Stimulated activated CD8-positive, alpha-beta memory T cell treated with anti-CD3 and anti-CD28 coated beads, Interleukin-15, amount 100 ng/mL, for 4 hours (primary cell): ENCODE results near the gene KAZN.

Experiments used
- DNase-seq, 2 donors: peaks; one replicate each; pipeline ENCODE4 v3.0.0-alpha.2; 2020; ENCODE audit warnings: low read depth in 2 of 2

KAZN gene

DNA sequence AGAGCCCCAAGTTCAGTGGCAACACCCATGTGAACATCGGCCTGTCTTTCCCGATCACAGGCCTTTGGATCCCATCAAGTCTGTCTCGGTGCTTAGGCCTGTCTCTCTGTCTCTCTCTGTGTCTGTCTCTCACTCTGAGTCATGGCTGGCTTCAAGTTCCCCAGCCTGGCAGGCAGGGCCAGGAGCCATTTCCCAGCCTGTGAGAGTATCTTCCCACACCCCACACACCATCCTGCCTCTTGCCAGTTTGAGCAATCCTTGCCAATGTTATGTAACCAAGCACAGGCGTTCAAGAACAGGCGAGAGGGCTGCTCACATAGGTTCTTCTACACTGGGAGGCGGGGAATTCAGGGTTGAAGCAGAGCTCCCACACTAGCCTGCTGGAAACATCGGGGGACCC lies 485.1 kb downstream of the KAZN start:
- no peak for DNase-seq

DNA sequence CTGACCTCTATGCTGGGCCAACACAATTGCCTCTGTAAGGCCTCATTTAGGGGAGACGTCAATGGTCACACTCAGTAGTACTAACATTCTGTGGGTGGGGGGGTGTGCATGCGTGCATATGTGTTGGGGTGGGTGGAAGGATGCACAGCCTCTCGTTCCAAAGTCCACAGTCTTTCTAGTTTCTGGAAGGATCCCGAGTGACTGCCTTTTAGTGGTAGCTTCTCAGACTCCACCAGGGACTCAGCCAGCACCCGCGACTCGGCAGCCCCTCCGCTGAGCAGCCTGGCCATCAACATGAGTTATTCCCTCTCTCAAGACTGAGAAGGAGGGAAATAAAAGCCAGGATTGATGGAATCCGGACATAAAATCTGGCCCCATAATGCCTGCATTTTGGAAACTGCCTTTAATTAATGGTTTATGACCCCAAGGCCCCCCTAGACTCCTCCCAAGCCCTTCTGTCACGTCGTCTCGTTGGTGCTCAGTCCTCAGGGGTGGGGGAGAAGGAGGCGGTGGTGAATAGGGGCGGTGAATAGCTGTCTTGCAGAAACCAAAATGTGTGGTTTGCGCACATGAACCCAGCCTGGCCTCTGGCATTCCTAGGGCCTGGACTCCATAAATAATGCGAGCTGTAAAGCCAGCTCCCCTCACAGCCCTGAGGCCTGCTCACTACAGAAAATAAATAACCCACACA lies 489.9 kb downstream of the KAZN start:
- DNase-seq, result no peak

DNA sequence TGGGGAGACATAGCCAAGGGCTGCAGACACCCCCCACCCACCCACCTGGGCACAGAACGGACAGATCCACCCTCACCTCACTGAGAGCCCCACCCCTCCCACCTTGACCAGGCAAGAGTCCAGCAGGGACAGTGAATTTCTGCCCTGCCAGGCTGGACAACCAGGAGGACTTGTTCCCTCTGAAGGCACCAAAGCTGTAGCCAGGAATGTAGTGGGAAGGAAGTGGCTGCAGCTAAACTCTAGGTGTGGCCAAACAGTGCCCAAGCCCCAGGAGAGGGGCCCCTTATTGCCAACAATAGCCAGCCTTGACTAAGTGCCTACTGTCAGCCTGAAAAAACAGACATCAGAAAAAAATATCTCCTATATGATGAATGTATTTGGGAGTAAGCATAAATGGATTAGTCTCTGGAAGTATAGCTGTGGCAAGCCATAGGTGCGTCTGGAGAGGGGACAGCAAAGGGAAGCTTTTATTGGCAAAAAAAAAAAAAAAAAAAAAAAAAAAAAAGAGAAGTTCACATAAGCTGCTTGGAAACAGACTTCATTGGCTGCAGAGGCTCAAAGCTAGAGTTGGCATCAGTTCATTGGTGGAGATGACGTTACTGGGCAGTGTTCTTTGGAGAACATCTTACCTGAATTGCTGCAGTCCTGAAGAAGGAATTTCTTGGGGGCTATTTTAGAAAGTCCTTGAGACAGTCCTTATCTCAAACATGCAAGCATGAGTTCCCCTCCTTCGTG lies 490.9 kb downstream of the KAZN start:
- no peak for DNase-seq

DNA sequence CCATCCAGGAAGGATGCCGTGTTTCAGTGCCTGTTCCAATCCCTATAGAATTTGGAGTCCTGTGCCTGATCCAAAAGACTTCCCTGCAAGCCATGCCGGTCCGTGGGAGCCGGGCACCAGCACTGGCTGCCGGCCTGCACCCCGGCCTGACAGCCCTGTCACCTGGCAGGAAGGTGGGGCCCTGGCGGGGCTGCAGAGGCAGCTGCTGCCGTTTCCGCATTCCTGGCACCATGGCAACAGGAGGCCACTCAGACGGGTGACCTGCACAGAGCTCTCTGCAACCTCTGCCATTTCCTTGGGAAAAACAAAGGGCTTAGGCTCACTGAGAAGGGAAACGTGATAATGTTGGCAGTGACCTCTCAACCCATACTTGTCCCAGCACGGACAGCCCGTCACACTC lies 491.9 kb downstream of the KAZN start:
- DNase-seq, result no peak

DNA sequence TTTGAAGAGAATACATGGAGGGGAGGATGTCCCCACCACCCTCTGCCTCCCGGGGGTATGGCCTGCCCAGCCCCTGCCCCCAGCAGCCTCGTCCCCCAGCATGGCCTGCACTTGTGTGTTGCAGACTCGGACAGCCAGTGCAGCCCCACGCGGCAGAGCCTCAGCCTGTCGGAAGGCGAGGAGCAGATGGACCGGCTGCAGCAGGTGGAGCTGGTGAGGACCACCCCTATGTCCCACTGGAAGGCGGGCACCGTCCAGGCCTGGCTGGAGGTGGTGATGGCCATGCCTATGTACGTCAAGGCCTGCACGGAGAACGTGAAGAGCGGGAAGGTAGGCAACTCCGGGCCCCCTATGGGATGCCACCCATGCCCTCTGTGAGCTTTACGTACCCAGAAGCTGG lies 495.6 kb downstream of the KAZN start:
- no peak for DNase-seq

DNA sequence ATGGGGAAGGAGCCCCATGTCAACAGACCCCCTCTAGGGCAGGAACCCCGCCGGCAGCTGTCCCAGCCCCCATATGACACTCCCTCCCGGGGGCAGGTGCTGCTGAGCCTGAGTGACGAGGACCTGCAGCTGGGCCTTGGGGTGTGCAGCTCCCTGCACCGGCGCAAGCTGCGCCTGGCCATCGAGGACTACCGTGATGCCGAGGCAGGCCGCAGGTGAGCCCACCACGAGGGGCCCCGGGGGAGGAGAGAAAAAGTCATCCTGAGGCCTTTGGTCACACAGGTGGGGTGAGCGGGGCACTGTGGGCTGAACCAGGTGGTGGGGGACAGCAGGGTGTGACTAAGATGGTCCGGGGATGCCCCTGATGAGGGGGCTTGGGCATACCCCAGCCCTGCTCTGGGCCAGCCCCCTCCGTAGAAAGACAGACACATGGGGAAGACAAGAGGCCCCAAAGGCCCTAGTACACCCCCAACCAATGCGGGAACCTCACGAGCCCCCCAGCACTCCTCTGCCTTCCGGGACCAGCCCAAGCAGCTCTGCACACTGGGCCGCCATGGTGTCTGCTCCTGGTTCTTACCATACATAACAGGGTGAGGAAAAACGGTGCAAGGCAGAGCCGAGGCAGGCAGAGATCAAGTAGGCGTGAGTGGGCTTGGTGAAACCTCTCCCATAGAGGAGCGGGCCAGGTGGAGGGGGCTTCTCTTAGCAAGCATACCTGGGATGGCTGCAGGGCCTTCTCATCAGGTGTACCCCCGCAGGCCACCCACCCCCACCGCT lies 496.4 kb downstream of the KAZN start:
- no peak for DNase-seq

DNA sequence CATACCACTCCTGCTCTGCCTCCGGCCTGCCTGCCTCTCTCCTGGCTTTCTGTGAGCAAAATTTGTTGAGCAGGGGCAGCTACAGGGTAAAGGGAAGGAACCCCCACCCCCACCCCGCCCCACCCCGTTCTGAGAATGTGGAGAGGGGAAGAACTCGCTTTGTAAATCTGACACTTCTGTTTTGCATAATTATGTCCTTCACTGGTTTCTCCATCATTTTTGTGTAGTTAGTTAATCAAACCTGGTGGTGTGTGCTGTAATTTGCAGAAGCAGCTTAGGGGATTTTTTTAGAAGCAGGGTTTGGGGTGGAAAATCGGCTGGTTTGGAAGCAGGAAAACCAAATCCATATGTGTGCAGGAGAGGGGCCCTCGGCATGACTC lies 497.0 kb downstream of the KAZN start:
- no peak for DNase-seq

DNA sequence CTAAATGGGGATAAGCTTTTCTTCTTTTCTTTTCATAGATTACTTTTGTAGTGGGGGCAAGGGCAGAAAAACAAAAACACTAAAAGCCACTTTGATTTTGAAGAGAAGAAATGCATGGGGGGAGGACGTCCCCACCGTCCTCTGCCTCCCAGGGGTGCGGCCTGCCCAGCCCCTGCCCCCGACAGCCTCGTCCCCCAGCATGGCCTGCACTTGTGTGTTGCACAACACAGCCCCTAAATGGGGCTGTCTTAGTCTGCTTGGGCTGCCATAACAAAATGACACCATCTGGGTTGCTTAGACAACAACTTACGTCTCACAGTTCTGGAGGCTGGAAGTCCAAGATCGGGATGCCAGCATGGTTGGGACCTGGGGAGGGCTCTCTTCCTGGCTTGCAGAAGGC lies 497.8 kb downstream of the KAZN start:
- no peak for DNase-seq

DNA sequence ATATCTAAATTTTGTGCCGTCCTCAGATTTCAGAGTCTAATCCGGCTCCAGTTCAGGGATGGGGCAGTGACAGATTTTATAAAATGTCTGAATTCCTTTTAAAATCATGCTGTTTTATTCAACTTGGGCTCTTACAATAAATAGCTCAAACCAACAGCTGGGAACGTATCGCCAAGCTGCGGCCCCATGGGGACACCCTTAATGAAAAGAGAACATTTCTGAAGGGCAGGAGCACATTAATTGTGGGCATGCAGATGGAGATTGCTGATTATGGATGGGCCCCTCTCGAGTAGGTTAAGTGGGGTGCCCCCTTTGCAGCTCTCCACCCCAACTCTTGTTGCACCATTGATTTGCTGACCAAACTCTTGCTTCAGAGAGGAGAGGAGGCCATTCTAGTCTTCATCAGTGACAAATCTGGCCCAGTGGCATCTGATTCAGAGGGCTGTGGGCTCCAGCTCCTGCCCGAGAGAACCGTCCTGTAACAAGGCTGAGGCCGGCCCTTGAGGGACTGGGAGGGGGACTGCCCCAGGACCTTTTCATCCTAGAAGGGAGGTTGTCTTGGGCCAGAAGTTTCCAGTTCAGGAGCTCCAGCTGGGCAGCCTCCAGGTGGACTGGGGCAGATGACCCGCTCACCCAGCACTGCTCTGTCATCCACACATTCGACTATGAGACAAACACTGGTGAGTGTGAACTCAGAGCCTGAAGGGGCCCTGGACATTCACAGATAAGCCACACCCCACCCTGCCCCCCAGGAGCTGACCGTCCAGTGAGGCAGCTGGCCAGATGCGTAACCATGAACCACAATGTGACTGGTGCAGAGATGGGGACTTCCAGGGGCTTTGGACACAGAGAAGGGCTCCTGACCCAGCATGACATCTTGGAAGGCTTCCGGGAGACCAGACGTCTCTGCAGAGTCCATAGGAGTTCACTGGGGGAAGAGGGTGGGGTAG lies 500.0 kb downstream of the KAZN start:
- DNase-seq, result no peak

DNA sequence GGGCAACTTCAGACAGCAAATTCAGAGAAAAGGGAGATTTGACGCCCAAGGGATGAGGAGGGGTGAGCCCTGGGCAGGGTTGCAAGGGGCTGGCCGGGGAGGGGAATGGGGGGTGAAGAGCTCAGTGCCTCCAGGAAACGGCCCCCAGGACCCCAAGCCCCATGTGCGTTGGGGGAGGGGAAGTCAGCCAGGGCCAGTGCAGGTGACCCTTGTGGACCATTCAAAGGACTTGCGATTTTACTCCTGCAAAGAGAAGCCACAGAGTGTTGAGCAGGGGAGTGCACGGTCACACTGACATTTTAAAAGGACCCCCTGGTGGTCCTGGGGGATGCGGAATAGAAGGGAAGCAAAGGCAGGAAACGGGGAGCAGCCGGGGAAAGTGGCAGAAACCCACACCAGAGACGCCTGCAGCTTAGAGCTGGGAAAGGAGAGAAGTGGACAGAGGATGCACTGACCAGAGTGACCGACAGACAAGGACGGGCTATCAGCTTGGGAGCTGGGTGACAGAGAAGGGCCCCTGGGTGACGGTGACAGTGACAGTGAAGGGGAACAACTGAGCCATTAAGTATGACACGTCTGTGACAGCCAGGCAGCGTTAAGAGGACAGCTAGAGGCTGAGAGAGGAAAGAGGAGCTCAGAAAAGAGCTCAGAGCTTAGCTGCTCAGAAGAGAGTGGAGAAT lies 501.1 kb downstream of the KAZN start:
- no peak for DNase-seq

DNA sequence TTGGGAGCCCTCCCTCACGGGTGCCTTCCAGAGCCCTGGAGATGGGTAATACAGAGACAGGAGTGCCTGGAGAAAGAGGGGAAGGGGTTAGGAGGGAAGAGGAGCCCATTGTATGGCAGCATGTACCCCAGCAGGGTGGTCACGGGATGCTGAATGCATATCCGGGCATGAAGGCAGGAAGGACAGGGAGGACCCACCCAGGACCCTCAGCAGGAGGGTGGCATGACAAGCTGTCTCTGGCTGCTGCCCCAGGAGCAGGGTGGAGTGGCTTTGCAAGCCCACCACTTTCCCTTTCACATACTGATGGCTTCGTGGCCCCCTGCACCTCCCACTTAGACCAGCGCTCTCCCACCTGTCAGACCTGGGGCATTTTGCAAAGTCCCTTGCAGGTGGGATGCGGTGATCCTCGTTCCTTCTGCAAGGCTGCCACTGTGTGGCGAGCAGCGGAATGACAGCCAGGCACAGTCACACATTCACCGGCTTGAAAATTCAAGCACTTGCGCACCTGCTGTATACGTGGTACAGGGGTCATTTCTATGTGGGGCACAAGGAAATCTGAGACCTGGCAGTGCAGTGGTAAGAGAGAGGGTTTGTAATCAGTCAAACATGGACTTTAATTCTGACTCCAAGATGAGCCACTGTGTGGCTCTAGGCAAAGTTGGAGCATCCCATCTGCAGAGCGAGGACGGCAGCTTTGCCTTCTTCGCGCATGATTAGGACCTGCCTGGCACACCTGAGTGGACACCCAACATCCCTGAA lies 501.8 kb downstream of the KAZN start:
- DNase-seq, result peak; percentile 4 to 8

DNA sequence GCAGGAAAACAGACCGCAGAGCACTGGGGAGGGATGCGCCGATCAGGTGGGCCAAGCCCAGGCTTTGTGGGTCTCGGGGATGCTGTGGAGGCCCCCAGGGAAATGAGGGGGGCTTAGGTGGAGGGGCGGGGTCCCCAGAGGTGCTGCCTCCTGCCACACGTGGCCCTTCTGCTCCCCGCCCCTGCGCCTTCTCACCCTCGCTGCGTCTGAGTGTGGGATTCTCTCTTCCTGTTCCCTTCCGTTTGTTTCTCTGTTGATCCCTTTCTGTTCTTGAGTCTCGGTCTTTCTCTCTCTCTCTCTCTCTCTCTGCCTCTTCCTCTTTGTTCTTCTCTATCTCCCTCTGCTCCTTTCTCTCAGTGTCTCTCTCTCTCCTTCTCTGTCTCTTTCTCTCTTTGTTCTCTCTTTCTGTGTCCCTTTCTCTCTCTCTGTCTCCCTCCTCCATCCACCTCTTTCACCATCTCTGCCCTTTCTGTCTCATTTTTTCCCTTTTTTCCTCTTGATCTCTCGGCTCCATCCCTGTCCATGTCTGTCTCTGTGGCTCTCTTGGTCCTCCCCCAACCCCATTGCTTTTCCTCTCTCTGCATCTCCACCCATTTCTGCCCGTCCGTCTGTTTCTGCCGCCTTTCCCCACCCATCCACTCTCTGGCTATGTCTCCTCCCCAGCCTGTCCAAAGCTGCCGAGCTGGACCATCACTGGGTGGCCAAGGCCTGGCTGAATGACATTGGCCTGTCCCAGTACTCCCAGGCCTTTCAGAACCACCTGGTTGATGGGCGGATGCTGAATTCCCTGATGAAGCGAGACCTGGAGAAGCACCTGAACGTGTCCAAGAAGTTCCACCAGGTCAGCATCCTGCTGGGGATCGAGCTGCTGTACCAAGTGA lies 502.6 kb downstream of the KAZN start:
- no peak for DNase-seq

DNA sequence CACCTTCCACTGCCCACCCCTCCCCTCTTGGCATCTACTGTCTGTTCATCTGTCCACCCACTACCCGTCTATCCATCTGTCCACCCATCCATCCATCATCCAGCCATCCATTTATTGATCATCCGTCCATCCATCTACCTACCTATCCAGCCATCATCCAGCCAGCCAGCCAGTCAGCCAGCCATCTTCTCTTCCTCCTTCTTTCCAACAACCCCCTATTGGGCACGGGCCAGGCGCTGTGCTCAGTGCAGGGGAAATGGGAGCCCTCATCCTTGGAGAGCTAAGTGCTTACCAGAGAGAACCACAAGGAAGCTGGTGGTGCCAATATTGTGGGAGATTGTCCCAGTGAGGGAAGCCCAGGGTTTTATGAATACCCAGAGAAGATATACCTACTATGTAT lies 503.3 kb downstream of the KAZN start:
- no peak for DNase-seq

DNA sequence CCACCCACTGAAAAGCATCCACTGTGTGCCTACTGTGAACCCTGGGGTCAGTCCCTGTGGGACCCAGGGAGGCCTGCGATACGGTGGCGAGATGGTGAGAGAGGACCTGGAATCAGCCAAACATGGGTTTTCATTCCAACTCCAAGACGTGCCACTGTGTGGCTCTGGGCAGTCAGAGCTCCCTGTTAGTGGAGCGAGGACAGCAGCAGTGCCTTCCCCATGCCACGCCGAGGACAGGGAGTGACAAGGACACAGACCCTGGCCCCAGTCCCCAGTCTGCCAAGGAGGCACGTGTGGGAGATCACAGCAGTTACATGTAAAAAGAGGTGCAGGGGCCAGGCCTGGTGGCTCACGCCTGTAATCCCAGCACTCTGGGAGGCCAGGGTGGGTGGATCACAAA lies 504.2 kb downstream of the KAZN start:
- DNase-seq, result no peak

DNA sequence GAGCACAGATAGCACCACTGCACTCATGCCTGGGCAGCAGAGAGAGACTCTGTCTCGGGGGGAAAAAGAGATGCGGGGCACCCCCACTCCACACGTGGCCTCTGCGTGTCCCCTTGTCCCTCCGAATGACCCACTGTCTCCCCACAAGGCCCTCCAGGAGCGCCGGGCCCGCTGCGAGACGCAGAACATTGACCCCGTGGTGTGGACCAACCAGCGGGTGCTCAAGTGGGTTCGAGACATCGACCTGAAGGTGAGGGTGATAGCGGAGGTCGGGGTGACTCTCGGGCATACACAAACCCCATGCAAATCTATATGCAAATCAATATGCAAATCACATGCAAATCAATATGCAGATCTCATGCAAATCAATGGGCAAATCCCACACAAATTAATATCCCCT lies 504.7 kb downstream of the KAZN start:
- DNase-seq, result no peak

DNA sequence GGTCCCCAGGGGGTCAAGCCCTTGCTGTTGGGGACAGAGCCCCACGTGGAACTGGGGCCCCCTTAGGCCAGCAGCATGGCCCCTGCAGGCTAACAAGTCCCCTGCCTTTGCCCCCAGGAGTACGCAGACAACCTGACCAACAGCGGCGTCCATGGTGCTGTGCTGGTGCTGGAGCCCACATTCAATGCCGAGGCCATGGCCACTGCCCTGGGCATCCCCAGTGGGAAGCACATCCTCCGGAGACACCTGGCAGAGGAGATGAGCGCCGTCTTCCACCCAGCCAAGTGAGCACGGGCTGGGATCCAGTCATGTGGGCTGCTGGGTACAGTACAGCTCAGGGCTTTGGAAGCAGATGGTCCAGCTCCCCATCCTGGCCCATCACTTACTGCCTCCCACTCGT lies 505.4 kb downstream of the KAZN start:
- no peak for DNase-seq

DNA sequence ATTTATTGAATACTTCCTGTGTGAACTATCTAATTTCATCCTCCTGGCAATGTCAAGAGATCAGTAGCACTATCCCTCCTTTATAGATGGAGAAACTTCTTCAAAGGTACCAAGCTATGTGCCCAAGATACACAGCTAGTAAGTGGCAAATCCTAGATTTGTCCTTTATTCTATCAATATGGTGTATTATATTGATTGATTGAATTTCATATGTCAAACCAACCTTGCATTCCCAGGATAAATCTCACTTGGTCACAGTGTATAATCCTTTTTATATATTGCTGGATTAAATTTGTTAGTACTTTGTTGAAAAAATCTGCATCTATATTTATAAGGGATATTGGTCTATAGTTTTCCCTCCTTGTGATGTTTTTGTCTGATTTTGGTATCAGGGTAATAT lies 506.3 kb downstream of the KAZN start:
- no peak for DNase-seq

DNA sequence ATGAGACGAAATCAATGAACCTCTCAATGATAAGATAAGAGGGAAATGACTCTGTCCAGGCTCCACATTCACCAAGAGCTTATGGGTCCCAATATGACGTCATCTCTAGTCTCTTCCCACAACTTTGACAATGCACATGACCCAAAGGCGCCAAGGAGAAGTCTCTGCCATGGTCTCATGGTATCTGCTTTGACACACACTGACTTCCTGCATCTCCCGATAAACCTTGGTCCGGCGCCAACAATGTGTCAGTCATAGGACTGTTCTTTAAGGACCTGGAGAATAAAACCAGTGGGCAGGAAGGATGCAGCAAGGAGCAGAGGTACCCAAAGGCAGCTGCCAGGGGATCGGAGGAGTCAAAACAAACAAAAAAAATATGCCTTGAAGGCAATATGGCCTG lies 508.1 kb downstream of the KAZN start:
- DNase-seq, result no peak

DNA sequence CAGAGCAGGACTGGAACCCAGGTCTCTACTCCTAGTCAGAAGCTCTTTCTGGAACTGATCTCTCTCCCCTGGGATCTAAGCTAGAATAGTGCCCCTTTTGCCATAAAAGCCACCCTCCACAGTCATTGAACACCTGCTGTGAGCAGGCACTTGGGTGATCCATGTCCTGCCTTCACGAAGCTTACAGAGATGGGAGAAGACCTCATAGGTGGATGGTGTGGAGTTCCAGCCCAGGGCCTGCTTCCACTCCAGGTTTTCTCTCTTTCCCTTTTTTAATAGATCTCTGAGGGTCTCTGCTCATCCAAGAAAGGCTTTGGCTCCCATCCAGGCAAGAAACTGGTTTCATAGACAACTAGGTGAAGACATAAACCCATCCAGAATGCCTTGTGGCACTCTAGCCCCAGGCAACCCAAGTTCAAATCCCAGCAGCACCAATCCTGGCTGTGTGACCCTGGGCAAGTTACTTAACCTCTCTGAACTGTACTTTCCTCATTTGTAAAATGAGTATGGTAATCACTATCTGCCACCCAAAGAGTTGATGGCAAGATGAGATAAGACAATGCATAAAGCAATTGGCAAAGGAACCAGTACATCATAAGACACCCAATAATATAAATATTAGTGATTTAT lies 508.7 kb downstream of the KAZN start:
- DNase-seq, result no peak
